ENCODE results near the gene NCAM2. TPM values are rescaled to one million over a fixed set of nuclear protein-coding genes. Genes with fewer than 3 reads are reported as not detected.

NCAM2 gene
- total RNA-seq (2021; fragmentation: NEBNext Ultra II Directional; extraction: Animal tissue kit (Norgen Biotek cat#: 25700)) = 0.54 and 1.1 TPM in 2 replicates
- 0.14 and 0.17 TPM in 2 replicates for polyA plus RNA-seq (2011; rRNA removed)
- polyA plus RNA-seq (2011; cell fraction: cytosol; rRNA removed) = 0.14 TPM
- polyA plus RNA-seq (2011; cell fraction: nucleus; rRNA removed) = 0.20 TPM
- polyA plus RNA-seq (2012, experiment 1 of 2) = 0.34 to 1.3 TPM (median 0.83 TPM) in 4 replicates
- polyA plus RNA-seq (2012, experiment 2 of 2) = 0.03 TPM
- polyA plus RNA-seq (2013, experiment 1 of 2) = 0.69 TPM
- 0.79 TPM for polyA plus RNA-seq (2013, experiment 2 of 2)
- 1.3 and 2.3 TPM in 2 replicates for polyA minus RNA-seq (2011; rRNA and poly(A)+ RNA removed)
- polyA minus RNA-seq (2011; cell fraction: cytosol; rRNA and poly(A)+ RNA removed) = not detected
- 0.70 TPM for polyA minus RNA-seq (2011; cell fraction: nucleus; rRNA and poly(A)+ RNA removed)
- long read RNA-seq, experiment 1, full-length matches to known transcripts = 1 of 1 reads
- long read RNA-seq, experiment 1, partial matches to known transcripts = 0 of 1 reads
- long read RNA-seq, experiment 1, other reads (novel, unspliced or antisense) = 0 of 1 reads
- long read RNA-seq, experiment 2, partial matches to known transcripts = 1 of 1 reads
- long read RNA-seq, experiment 2, other reads (novel, unspliced or antisense) = 0 of 1 reads

DNA sequence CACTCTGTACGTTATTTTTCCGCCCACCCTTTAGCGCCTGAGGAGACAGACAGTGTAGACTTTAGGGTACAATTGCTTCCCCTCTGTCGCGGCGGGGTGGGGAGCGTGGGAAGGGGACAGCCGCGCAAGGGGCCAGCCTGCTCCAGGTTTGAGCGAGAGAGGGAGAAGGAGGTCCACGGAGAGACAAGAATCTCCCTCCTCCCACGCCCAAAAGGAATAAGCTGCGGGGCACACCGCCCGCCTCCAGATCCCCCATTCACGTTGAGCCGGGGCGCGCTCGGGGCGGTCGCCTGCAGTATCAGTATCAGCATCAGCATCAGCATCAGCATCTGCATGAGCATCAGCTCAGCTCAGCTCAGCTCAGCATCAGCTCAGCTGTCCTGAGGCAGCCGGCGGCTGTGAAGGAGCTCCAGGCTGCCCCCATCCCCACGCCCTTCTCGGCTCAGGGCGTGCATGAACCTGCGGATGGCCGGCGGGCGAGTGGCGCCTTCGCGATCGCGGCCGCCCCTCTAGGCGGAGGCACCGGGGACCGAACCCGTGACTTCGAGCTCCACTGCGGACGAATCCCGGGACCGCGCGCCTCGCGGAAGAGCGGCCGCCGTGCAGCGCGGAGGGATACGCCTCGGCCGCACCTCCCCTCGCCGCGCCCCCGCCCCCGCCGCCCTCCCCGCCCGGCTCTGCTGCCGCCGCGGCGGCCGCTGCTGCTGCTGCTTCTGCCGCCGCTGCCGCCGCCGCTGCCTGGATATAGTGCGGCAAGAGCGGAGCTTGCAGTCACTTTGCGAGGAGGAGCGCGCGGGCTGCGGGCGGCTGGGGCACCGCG is at the start of gene NCAM2:
Gene NCAM2, plus strand, starts transcription at position 774 of the 820 bp plus-strand sequence.
- peak in 1 of 2 experiments; percentile 88 for DNase-seq (ENCODE audit: low read depth in 1 of 2, low spot score in 2 of 2)
- 2% methylated on average over 50 of the region's 86 CpGs; no CpG with 5 or more reads in 1 of the 2 experiments for WGBS, 2 experiments (ENCODE audit: extremely low coverage in 1 of 2, insufficient coverage in 1 of 2, insufficient read length in 1 of 2, insufficient replicate concordance in 2 of 2, low coverage in 1 of 2, low lambda C conversion rate in 2 of 2, missing lambda C conversion rate in 1 of 2)
- TF ChIP-seq EGR1 (IDR thresholded peaks at IDR 0.05; ENCODE audit: borderline replicate concordance, low read depth, low read length) = 0 out of 2 replicates have a peak, but pooled peaks have one; percentile 35
- TF ChIP-seq TAF7 (optimal IDR thresholded peaks at IDR 0.05; ENCODE audit: borderline replicate concordance, low read depth, low read length) = no peak
- TF ChIP-seq CHD2 (IDR thresholded peaks at IDR 0.05; ENCODE audit: low read length) = peak; percentile 86
- TF ChIP-seq SP4 (IDR thresholded peaks at IDR 0.05; ENCODE audit: low read length) = no peak
- TF ChIP-seq KDM4A (IDR thresholded peaks at IDR 0.05; ENCODE audit: low read depth, low read length, severe bottlenecking) = peak; percentile 48
- TF ChIP-seq CBX5 (IDR thresholded peaks at IDR 0.05; ENCODE audit: low read depth, low read length) = no peak
- TF ChIP-seq TAF1 (IDR thresholded peaks at IDR 0.05; ENCODE audit: low read depth, low read length) = peak; percentile 81
- TF ChIP-seq ZNF274 (IDR thresholded peaks at IDR 0.05; ENCODE audit: borderline replicate concordance, extremely low read depth, low read length) = no peak
- TF ChIP-seq KDM1A (IDR thresholded peaks at IDR 0.05; ENCODE audit: borderline replicate concordance, low read length) = peak; percentile 94

More for the DNA sequence above, at the start of gene NCAM2:
- H2BK15ac ChIP-seq (ENCODE audit: low read length) = no peak within 1 kb of the TSS
- H4K8ac ChIP-seq (ENCODE audit: extremely low read depth, insufficient read depth, low read length) = peak within 1 kb of the TSS; percentile 37; the same call in 1 of the 2 replicates
- peak within 1 kb of the TSS; percentile 22 for H4K5ac ChIP-seq (ENCODE audit: insufficient read length, low read depth, low read length)
- H2AK5ac ChIP-seq (ENCODE audit: low read depth, low read length) = no peak within 1 kb of the TSS
- no peak within 1 kb of the TSS for H2BK12ac ChIP-seq (ENCODE audit: low read depth, low read length)
- H3K14ac ChIP-seq (ENCODE audit: insufficient read length) = no peak within 1 kb of the TSS
- H3K9me3 ChIP-seq (ENCODE audit: insufficient read depth in 2 of 2, low read depth in 1 of 2, low read length in 1 of 2) = no peaks in the 10 kb centered on the region
- H3K27ac ChIP-seq (ENCODE audit: low read depth, low read length) = no peak within 1 kb of the TSS
- H3K56ac ChIP-seq (replicated peaks; ENCODE audit: insufficient read length, low read depth, low read length) = no peak within 1 kb of the TSS
- no peak for FAIRE-seq
- no peak within 1 kb of the TSS for H2BK120ac ChIP-seq (replicated peaks; ENCODE audit: low read depth, low read length)
- H3K4me2 ChIP-seq (ENCODE audit: insufficient read depth in 1 of 2, low read depth in 2 of 2, low read length in 2 of 2) = peak within 1 kb of the TSS; percentile 97 to 99
- ChIA-PET POLR2A (ENCODE audit: partially characterized antibody) (interaction anchor here (0.8 kb wide), 1 partner anchor 107 kb away, joined by 3 read pairs; no protein-coding TSS in a partner anchor), CTCF (ENCODE audit: partially characterized antibody) (interaction anchor here (0.9 to 11.3 kb wide), 5 partner anchors 27 to 270 kb away, joined by 3 to 116 read pairs (median 4); no protein-coding TSS in a partner anchor)
- no peak within 1 kb of the TSS for H2BK5ac ChIP-seq (ENCODE audit: low read depth, low read length)
- no peaks in the 10 kb centered on the region for H3K79me1 ChIP-seq (ENCODE audit: low read depth, low read length)
- peak within 1 kb of the TSS in 2 of 4 experiments; percentile 13 to 38; a peak in 1 of 7 replicates for H3K9ac ChIP-seq (replicated peaks in 1 of 4; ENCODE audit: extremely low read depth in 1 of 4, low read depth in 3 of 4, low read length in 3 of 4)
- H3K4ac ChIP-seq (replicated peaks; ENCODE audit: insufficient read length, low read depth, low read length) = no peak within 1 kb of the TSS
- H3K4me3 ChIP-seq (ENCODE audit: extremely low read depth in 1 of 4, insufficient read depth in 2 of 4, low read depth in 3 of 4, low read length in 4 of 4) = peak within 1 kb of the TSS; percentile 58 to 77 (median 66)
- H3K79me2 ChIP-seq (ENCODE audit: control insufficient read depth in 1 of 2, insufficient read depth in 2 of 2, low read length in 2 of 2) = no peaks in the 10 kb centered on the region
- H3K18ac ChIP-seq (ENCODE audit: extremely low read depth, low read length) = peak within 1 kb of the TSS; percentile 14; the same call in 1 of the 2 replicates
- peaks cover 0 to 14% (median 6%) of the 10 kb centered on the region in 4 experiments; a peak in 6 of 7 replicates for H3K4me1 ChIP-seq (replicated peaks in 1 of 4; ENCODE audit: control insufficient read depth in 3 of 4, insufficient read depth in 4 of 4, low read length in 3 of 4)
- peak within 1 kb of the TSS; percentile 9; the same call in 1 of the 2 replicates for H2BK20ac ChIP-seq (ENCODE audit: low read length)
- peaks cover 7 to 24% (median 17%) of the 10 kb centered on the region in 4 experiments for H3K27me3 ChIP-seq (replicated peaks in 1 of 4; ENCODE audit: control insufficient read depth in 3 of 4, extremely low read depth in 1 of 4, insufficient read depth in 3 of 4, low read length in 3 of 4)
- H3K23ac ChIP-seq (ENCODE audit: insufficient read length) = no peak within 1 kb of the TSS
- peaks cover 17% of the 10 kb centered on the region for H3K23me2 ChIP-seq (ENCODE audit: low read depth, low read length)
- peak within 1 kb of the TSS; percentile 98 for H2AFZ ChIP-seq (ENCODE audit: low read length)
- H3K36me3 ChIP-seq (ENCODE audit: control insufficient read depth in 2 of 4, insufficient read depth in 4 of 4, low read length in 3 of 4) = no peaks in the 10 kb centered on the region
- no peaks in the 10 kb centered on the region for H4K20me1 ChIP-seq (replicated peaks in 1 of 2; ENCODE audit: control insufficient read depth in 1 of 2, insufficient read depth in 2 of 2, low read length in 2 of 2)
- H4K91ac ChIP-seq (replicated peaks; ENCODE audit: insufficient read length, low read length) = no peak within 1 kb of the TSS
